Stimulated activated CD8-positive, alpha-beta memory T cell treated with anti-CD3 and anti-CD28 coated beads, Interleukin-4, amount 100 ng/mL, for 1 hour (primary cell): Measurements from ENCODE around the gene MCUB.
"Not testable (repeated sequence)": the region's sequence is repeated elsewhere in the genome, so short reads cannot be mapped to it uniquely, and the experiment has no call there.

Experiments used
- DNase-seq, 2 donors: peaks; one replicate each; pipeline ENCODE4 v3.0.0-alpha.2; 2020; ENCODE audit warnings: low read depth in 2 of 2, low spot score in 1 of 2

Gene MCUB

DNA sequence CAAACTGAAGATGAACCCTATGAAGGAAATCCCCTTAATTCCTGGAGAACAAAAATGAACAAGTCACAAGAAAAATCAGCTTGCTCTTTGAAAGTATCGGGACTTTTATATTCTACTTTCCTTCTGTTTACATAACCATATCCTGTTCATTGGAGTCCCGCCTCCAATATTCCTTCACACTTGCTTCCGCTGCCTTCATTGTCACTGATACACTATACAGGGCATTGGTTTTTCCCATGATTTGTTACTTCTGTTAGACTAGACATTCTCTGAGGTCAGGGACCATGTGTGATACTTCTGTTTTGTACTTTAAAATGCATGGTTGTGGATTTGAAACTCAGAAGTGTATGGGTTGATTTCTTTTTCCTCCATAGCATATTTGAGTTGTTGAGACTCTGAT is 18.8 kb downstream of the MCUB start:
- no peak for DNase-seq

DNA sequence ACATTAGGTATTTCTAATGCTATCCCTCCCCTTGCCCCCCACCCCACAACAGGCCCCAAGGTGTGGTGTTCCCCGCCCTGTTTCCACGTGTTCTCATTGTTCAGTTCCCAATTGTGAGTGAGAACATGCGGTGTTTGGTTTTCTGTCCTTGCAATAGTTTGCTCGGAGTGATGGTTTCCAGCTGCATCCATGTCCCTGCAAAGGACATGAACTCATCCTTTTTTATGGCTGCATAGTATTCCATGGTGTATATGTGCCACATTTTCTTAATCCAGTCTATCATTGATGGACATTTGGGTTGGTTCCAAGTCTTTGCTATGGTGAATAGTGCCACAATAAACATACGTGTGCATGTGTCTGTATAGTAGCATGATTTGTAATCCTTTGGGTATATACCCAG is 20.0 kb downstream of the MCUB start:
- DNase-seq: not testable (repeated sequence)

DNA sequence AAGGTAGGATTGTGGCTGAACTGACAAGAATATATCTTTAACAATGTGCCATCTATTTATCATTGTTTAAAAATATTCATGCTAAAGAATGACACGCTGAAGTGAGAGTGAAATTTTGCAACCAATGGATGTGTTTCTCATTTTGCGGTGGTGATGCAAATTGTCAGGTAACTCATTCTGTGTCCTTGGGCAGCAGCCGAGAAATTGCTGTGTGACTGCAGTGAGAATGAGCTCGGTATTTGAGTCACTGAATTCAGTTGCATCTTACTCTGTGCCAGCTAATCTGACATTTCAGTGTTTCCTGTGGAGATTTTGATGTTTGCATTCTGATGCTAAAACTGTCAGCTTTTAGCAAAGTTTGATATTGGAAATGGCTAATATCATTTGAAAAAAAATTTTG is 28.1 kb downstream of the MCUB start:
- DNase-seq: peak in 1 of 2 donors; percentile 5

DNA sequence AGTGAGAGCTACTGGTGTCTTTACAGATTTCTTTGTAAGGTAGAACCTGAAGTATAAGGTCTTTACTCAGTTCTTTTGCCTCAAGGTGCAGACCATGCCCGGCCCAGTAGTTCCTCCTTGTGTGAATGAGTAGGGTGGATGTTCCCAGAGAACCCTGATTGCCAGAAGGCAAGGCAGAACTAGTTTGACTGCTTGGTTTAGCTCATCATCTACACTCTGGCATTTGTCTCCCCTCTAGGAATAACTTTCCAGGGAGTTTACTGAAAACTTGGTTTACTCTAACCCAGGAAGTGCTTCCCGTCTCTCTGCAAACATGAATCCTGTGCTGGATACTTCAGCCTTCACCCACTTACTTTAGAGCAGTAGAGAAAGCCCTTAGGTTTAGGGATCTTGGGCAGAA is 29.1 kb downstream of the MCUB start:
- no peak for DNase-seq

DNA sequence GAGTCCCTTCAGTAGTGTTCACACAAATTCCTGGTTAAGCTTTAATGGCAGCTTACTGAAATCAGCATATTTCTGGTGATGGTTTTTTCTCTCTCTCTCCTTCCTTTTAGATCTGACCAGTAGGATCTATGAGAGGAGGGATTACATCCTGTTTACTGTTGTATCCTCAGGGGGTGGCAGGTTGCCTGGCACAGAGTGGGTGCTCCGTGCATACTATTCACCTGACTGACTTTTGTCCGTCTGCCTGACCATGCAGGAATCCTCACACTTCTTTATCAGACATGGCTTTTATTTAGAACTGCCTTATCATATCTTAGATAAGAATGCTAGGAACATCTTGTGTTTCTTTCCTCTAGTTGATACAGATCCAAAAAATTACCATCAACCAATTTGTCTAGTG is 29.6 kb downstream of the MCUB start:
- no peak for DNase-seq

DNA sequence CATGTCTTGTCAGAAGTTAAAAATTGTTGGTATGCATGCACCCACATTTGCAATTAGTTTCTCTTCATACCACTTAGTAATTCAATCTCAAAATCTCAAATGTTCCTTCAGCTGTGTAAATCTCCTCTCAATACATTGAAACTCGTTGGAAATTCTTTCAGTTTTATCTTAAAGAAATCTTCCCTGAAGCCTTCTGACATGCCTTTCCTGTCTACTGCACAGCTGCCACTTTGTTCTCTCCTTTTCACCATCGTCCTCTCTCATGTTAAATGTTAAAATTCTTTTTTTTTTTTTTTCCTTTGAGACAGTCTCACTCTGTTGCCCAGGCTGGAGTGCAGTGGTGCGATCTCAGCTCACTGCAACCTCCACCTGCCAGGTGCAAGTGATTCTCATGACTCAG is 30.9 kb downstream of the MCUB start:
- DNase-seq: no peak

DNA sequence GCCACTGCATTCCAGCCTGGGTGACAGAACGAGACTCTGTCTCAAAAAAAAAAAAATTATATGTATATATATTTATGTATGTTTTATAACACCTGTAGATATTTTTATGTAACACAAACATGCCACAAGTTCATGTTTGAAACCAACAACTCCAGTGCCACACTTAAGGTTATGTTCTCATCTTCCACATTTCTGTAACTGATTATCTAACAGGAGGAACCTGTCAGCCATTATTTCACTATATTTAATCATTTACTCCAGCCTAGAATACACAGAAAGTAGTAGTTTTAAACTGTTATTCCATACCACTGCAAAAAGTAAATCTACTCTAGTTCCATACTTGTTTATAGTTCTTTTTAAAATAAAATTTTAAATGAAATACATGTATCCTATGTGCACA is 32.3 kb downstream of the MCUB start:
- no peak for DNase-seq

DNA sequence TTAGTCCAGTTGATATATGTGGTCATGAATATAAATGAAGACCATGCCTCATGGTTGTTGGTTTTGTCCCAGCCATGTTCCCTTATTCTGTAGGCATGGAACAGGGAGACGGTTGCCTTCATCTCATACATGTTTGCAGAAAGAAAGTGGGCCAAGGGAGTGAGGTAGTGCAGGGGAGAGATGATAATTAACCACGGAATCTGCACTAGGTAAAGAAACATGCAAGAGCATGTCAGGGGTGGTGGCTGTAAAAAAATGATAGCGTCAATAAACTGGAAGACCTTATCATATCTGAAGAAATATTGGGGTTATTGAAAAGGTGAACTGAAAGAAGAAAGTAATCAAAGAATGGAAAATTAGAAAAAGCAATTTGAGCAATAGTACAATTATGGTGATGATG is 35.1 kb downstream of the MCUB start:
- DNase-seq: not testable (repeated sequence)

DNA sequence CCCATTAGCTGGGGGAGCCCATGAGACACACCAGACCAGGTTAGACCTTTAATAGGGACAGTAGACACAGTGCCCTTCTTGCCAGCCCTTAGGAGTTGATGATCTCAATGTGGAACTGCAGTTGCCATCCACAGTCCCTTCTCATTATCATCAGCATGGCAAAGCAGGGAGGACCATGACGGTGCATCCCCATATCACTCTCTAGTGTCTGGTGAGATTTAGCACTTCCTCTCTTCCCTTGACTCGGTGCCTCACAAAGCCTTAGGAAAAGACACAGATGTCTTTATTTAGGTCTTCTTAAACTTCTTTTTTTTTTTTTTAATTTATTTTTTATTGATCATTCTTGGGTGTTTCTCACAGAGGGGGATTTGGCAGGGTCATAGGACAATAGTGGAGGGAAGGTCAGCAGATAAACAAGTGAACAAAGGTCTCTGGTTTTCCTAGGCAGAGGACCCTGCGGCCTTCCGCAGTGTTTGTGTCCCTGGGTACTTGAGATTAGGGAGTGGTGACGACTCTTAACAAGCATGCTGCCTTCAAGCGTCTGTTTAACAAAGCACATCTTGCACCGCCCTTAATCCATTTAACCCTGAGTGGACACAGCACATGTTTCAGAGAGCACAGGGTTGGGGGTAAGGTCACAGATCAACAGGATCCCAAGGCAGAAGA is 36.5 kb downstream of the MCUB start:
- DNase-seq: not testable (repeated sequence)

DNA sequence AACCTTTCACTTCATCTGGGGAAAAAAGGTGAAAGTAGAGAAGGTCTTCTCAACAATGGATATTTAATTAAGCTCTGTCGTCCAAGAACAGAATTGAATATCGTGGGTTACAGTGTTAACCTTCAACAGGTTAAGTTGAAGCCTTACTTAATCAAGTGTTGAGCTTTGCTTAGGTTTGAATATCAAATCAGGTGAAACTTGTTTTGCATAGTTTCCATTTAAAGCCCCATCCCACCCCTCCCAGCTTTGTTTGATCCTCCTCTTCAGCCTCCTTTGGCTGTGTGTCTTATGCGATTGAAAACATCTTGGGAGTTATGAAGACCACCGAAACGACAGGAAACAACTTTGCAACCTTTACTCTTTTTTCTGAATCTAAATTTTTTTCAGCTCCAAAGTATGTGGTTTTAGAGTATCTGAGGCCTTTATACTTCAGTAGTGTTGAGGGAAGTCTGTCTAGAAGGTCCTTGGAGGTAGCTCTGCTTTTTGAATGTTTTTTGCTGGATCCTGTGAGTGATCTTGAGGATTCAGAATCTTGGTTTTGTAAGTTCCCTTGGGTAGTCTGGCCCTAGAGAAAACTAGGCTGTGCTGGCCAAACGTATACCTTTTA is 39.1 kb downstream of the MCUB start:
- DNase-seq: no peak

DNA sequence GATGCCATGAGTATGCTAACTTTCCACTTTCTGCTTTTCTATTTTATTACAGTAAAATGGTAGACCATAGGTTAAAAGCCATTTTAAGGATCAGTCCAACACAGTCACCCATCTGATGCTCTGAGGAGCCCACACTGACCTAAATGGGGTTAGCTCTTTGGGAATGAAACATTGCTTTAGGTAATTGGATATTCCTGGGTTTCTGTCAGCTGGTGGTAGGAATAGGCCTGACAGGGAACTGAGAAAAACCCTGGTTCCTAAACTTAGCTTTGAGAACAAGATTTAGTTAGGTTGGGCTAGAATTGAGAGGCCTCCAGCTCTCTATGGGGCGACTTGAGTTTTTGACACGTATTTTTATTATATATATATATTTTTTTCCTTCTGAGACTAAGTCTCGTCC is 40.4 kb downstream of the MCUB start:
- DNase-seq: no peak

DNA sequence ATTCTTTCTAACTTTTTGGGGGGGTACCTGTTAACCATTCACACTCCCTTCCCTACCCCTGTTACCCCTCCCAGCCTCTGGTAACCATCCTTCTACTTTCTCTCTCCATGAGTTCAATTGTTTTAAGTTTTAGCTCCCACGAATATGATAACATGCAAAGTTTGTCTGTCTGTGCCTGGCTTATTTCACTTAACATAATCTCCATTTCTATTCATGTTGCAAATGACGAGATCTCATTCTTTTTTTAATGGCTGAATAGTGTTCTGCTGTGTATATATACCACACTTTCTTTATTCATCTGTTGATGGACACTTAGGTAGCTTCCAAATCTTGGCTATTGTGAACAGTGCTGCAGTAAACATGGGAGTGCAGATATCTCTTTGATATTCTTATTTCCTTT is 41.3 kb downstream of the MCUB start:
- DNase-seq: no peak

DNA sequence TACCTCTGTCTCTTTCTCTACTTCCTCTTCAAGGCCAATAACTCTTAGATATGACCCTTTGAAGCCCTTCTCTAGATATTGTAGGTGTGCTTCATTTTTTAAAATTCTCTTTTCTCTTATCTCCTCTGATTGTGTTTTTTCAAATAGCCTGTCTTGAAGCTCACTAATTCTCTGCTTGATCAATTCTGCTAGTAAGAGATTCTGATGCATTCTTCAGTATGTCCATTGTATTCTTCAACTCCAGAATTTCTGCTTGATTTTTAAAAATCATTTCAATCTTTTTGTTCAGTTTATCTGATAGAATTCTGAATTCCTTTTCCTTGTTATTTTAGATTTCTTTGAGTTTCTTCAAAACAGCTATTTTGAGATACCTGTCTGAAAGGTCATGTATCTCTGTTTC is 47.9 kb downstream of the MCUB start:
- DNase-seq: no peak

DNA sequence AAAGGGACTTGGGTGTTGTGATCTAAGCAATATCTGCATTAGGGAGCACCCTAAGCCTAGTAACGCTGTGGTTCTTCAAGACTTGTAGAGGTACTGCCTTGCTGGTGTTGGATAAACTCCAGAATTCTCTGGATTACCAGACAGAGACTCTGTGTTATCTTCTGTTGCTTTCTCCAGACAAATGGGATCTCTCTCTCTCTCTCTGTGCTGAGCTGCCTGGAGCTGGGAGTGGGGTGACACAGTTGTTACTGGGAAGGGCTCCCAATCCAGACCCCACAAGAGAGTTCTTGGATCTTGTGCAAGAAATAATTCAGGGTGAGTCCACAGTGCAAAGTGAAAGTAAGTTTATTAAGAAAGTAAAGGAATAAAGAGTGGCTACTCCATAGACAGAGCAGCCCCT is 48.8 kb downstream of the MCUB start:
- DNase-seq: no peak

DNA sequence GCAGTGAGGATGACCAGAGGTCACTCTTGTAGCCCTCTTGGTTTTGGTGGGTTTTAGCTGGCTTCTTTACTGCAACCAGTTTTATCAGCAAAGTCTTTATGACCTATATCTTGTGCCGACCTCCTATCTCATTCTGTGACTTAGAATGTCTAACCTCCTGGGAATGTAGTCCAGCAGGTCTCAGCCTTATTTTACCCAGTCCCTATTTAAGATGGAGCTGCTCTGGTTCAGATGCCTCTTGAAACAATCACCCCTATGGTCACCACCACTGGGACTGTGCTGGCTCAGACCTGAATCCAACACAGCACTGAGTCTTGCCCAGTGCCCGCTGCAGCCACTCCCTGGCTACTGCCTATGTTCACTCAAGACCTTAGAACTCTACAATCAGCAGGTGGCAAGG is 49.4 kb downstream of the MCUB start:
- no peak for DNase-seq

DNA sequence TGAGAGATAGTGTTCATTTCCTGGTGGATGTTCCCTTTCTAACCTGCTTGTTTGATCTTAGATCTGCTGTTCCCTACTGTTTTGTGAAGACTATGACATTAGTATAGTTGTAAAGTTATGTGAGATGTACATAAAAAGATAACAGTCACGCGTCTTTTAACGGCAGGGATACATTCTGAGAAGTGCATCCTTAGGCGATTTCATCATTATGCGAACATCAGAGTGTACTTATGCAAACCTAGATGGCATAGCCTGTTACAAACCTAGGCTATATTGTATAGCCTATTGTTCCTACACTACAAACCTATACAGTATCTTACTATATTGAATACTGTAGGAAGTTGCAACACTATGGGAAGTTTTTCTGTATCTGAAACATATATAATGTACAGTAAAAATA is 50.4 kb downstream of the MCUB start:
- no peak for DNase-seq

DNA sequence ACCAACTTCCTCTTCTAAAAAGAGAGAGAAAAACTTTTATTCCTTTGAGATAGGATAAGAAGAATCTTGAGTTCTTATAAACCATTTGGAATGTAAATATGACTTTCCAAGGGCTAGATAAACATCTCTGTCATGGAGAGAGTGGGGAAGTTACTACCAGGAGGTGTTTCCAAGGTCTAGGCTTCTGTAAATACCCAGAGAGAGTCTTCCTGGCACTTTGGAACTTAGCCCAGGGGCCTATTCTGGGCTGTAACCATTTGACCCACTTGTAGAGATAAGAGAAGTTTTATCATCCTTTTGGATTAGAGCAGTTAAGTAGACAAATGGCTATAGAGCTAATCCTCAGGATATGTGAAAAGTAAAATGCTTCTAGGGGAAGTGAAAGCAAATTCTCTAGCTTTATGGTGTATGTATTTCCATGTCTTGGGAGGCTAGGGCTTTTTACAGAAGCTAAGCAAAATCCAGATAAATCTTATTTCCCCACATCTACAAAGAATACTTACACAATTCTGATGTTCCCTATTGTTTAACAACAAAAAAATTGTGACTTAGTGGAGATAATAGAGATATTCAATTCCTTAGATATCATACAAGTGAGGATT is 51.1 kb downstream of the MCUB start:
- DNase-seq: no peak

DNA sequence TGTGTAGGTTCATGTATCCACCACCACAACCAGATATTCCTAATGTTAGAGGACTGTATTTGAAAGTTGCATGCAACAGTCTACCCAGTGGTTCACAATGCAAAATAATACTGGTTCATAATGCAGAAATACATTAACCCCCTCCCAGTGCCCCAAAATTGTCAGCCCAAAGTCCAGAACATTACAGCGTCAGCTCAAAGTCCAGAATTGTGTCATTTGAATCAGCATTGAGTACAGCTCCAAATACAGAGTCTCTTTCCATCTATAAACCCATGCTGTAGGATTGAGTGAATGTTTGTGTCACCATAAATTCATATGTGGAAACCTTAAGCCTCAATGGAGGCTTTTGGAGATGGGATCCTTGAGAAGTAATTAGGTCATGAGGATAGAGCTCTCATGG is 54.0 kb downstream of the MCUB start:
- DNase-seq: no peak

DNA sequence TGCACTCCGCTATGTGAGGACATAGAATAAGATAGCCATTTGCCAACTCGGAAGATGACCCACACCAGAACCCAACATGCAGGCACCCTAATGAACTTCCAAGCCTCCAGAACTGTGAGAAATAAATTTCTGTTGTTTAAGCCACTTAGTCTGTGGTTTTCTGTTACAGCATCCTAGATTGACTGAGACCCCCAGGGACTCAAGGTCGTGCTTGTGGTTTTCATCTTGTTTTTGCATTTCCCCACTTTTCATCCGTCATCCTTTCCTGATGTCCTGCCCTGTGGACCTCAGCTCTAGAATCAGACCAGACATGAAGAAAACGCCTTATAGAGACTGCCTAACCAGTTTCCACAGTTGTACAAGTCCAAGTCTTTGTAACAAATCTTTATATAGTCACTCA is 54.4 kb downstream of the MCUB start:
- no peak for DNase-seq

DNA sequence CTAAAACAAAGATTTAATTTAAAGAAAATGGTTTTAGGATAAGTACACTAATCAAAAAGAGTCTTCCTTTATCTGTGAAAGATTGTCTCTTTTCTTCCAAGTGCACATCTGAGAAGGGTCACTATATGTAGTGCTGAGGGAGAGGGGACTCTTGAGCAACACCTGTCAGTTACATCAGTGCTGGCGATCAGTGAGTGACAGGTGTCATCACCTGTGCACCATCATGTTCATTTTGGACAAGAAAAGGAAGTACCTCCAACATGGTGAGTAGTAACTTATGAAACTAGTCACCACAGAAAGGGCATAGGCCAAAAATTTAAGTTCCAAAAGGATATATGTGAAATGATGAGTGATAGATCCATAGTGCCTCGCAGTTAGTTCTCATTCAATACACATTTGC is 55.7 kb downstream of the MCUB start:
- DNase-seq: no peak

DNA sequence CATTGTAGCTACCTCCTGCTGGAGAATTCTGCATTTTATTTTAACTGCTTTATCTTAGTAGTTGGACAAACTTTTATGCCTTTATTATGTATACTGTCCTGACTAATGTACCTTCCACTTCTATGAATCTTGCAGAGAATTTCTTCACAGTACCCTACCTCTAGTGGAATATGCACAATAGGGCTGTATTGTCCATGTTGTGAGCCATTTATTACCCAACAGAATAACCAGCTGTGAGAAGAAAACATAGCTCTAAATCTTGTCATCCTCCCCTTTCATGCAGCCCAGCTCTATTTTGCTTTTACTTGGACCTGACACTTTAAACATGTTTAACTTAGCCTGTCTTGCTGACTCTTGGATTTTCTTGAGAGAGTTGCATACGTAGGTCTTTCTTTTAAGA is 56.2 kb downstream of the MCUB start:
- DNase-seq: no peak

DNA sequence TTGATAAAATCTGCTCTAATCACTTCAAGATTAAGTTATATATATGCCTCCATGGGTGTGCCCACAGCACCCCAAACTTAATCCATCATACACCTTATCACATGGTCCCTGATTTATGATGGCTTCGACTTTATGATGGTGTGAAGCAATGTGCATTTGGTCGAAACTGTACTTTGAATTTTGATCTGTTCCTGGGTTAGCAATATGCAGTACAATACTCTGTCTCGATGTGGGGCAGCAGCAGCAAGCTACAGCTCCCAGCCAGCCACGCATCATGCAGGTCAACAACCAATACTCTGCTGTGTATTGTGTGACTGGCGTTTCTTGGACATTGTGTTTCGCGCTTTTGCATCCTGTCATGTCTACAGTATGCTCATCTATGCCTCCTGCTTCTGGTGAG is 62.6 kb downstream of the MCUB start:
- no peak for DNase-seq

DNA sequence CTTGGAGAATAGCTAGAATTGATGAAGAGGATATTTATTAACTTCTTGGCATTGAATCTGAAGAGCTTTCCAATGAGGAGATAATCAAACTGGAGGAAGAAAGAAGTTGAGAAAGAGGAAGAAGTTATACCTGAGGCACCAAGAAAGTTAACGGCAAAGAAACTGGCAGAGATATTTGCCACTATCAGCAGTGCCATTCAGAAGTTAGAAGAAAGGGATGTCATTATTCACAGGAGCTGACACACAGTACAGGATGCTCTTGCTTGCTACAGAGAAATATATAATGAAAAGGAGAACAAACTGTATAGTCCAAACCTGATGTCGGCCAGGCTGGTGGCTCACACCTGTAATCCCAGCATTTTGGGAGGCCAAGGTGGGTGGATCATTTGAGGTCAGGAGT is 64.5 kb downstream of the MCUB start:
- no peak for DNase-seq
